H9 (cell line): ENCODE results near the gene TEX52. TPM values are rescaled to one million over a fixed set of nuclear protein-coding genes. Genes with fewer than 3 reads are reported as not detected.

Source experiments
- DNase-seq: peaks from one replicate; pipeline ENCODE4 v3.0.0-alpha.2; 2017
- H2AFZ ChIP-seq: one replicate; pipeline ENCODE4 v1.6.1; 2013; ENCODE audit warnings: mild to moderate bottlenecking, low read length, control low read depth, moderate library complexity
- H2AK5ac ChIP-seq: 2 replicates; pipeline ENCODE4 v1.6.1; 2013; ENCODE audit warnings: low read length, control low read depth, mixed read lengths; ENCODE audit not compliant: insufficient read length
- H2BK120ac ChIP-seq: one replicate; pipeline ENCODE4 v1.6.1; 2013; ENCODE audit warnings: low read depth, mild to moderate bottlenecking, low read length, control low read depth, inconsistent platforms; ENCODE audit not compliant: poor library complexity, severe bottlenecking
- H2BK12ac ChIP-seq: 2 replicates; pipeline ENCODE4 v1.6.1; 2013; ENCODE audit warnings: low read length, control low read depth, mixed read lengths, low read depth; ENCODE audit not compliant: insufficient read length
- H2BK15ac ChIP-seq: 2 replicates; pipeline ENCODE4 v1.6.1; 2013; ENCODE audit warnings: low read depth, low read length, control low read depth
- H2BK20ac ChIP-seq: one replicate; pipeline ENCODE4 v1.6.1; 2013; ENCODE audit warnings: low read depth, mild to moderate bottlenecking, low read length, control low read depth, inconsistent platforms; ENCODE audit not compliant: poor library complexity, severe bottlenecking
- H2BK5ac ChIP-seq: 2 replicates; pipeline ENCODE4 v1.6.1; 2013; ENCODE audit warnings: low read length, control low read depth, mixed read lengths; ENCODE audit not compliant: insufficient read length
- H3K14ac ChIP-seq: 2 replicates; pipeline ENCODE4 v1.6.1; 2013; ENCODE audit warnings: low read length, control low read depth; ENCODE audit not compliant: insufficient read depth
- H3K18ac ChIP-seq: 2 replicates; pipeline ENCODE4 v1.6.1; 2013; ENCODE audit warnings: low read depth, mild to moderate bottlenecking, mixed read lengths, low read length, control low read depth; ENCODE audit not compliant: insufficient read length
- H3K23ac ChIP-seq: 2 replicates; pipeline ENCODE4 v1.6.1; 2013; ENCODE audit warnings: low read length, control low read depth, mixed read lengths, low read depth; ENCODE audit not compliant: insufficient read length
- H3K23me2 ChIP-seq: 2 replicates; pipeline ENCODE4 v1.6.1; 2013; ENCODE audit warnings: low read depth, mild to moderate bottlenecking, mixed read lengths, low read length, control low read depth; ENCODE audit not compliant: insufficient read length, poor library complexity, severe bottlenecking
- H3K27ac ChIP-seq: 2 replicates; pipeline ENCODE4 v1.5.1; 2013; ENCODE audit warnings: low read length, control low read depth, mixed read lengths, low read depth; ENCODE audit not compliant: insufficient read length
- H3K27me3 ChIP-seq: 2 replicates; pipeline ENCODE4 v1.6.1; 2013; ENCODE audit warnings: low read length, control low read depth, inconsistent platforms; ENCODE audit not compliant: insufficient read depth
- H3K4ac ChIP-seq: 2 replicates; pipeline ENCODE4 v1.6.1; 2013; ENCODE audit warnings: low read depth, mild to moderate bottlenecking, control low read depth, inconsistent platforms, low read length, moderate library complexity
- H3K4me1 ChIP-seq: 2 replicates; pipeline ENCODE4 v1.6.1; 2013; ENCODE audit warnings: low read length, control low read depth, inconsistent platforms; ENCODE audit not compliant: insufficient read depth
- H3K4me2 ChIP-seq: 2 replicates; pipeline ENCODE4 v1.6.1; 2013; ENCODE audit warnings: low read length, control low read depth, mixed read lengths; ENCODE audit not compliant: insufficient read length, insufficient read depth
- H3K56ac ChIP-seq: 2 replicates; pipeline ENCODE4 v1.6.1; 2013; ENCODE audit warnings: low read depth, mild to moderate bottlenecking, mixed read lengths, low read length, control low read depth; ENCODE audit not compliant: insufficient read length
- H3K79me1 ChIP-seq: 2 replicates; pipeline ENCODE4 v1.6.1; 2013; ENCODE audit warnings: low read depth, mild to moderate bottlenecking, moderate library complexity, low read length, control low read depth, inconsistent platforms; ENCODE audit not compliant: insufficient read depth, poor library complexity, severe bottlenecking
- H3K79me2 ChIP-seq: 2 replicates; pipeline ENCODE4 v1.6.1; 2013; ENCODE audit warnings: low read length, control low read depth, inconsistent platforms; ENCODE audit not compliant: insufficient read depth
- H3K9ac ChIP-seq: 2 replicates; pipeline ENCODE4 v1.6.1; 2013; ENCODE audit warnings: low read length, control low read depth, mixed read lengths; ENCODE audit not compliant: insufficient read length; ENCODE audit errors: extremely low read depth
- H3K9me3 ChIP-seq: one replicate; pipeline ENCODE4 v1.6.1; 2013; ENCODE audit warnings: low read depth, low read length, inconsistent platforms; ENCODE audit not compliant: control insufficient read depth
- H3T11ph ChIP-seq: one replicate; pipeline ENCODE4 v1.6.1; 2013; ENCODE audit warnings: mild to moderate bottlenecking, low read length, control low read depth, inconsistent platforms
- H4K20me1 ChIP-seq: one replicate; pipeline ENCODE4 v1.6.1; 2013; ENCODE audit not compliant: control insufficient read depth, insufficient read length, insufficient read depth
- H4K5ac ChIP-seq: 2 replicates; pipeline ENCODE4 v1.6.1; 2013; ENCODE audit warnings: low read depth, mild to moderate bottlenecking, mixed read lengths, low read length, control low read depth; ENCODE audit not compliant: insufficient read length
- H4K8ac ChIP-seq: replicated peaks from 2 replicates; pipeline ENCODE4 v1.6.1; 2013; ENCODE audit warnings: low read length, control low read depth, mixed read lengths, low read depth; ENCODE audit not compliant: insufficient read length
- H4K91ac ChIP-seq: 2 replicates; pipeline ENCODE4 v1.6.1; 2013; ENCODE audit warnings: low read depth, mild to moderate bottlenecking, moderate library complexity, mixed read lengths, low read length, control low read depth; ENCODE audit not compliant: insufficient read length
- H3K27ac Mint-ChIP-seq, 3 experiments: 2 replicates in 2 of 3; 3 replicates in 1 of 3; pipeline ENCODE4 v1.8.0; 2020 to 2021; ENCODE audit warnings: mixed read lengths in 3 of 3, mild to moderate bottlenecking in 1 of 3, moderate library complexity in 1 of 3
- H3K27me3 Mint-ChIP-seq: 2 replicates; pipeline ENCODE4 v1.8.0; 2021; ENCODE audit warnings: low read depth, mild to moderate bottlenecking, moderate library complexity, mixed read lengths
- H3K36me3 Mint-ChIP-seq, 3 experiments: 2 replicates in 2 of 3; 3 replicates in 1 of 3; pipeline ENCODE4 v1.8.0; 2020 to 2021; ENCODE audit warnings: low read depth in 3 of 3, mixed read lengths in 3 of 3; ENCODE audit not compliant: insufficient read depth in 1 of 3
- H3K4me1 Mint-ChIP-seq, 2 experiments: 2 replicates each; pipeline ENCODE4 v1.8.0; 2020; ENCODE audit warnings: mixed read lengths in 2 of 2
- H3K4me3 Mint-ChIP-seq, 2 experiments: 2 replicates in 1 of 2; 3 replicates in 1 of 2; pipeline ENCODE4 v1.8.0; 2020 to 2021; ENCODE audit warnings: mild to moderate bottlenecking in 2 of 2, mixed read lengths in 2 of 2, moderate library complexity in 1 of 2
- H3K9me3 Mint-ChIP-seq, 2 experiments: 2 replicates in 1 of 2; 3 replicates in 1 of 2; pipeline ENCODE4 v1.8.0; 2020; ENCODE audit warnings: mild to moderate bottlenecking in 2 of 2, mixed read lengths in 2 of 2, moderate library complexity in 1 of 2
- WGBS: extraction: QIAGEN DNeasy Blood & Tissue Kit; methylation state at CpG from one replicate; pipeline ENCODE4 v1.1.7; 2013; ENCODE audit warnings: missing lambda C conversion rate, low lambda C conversion rate, mixed read lengths; ENCODE audit not compliant: insufficient read length; ENCODE audit errors: extremely low coverage; 5-methylcytosine and 5-hydroxymethylcytosine counted together
- total RNA-seq: library from RNA; stranded (reverse); gene quantifications from 2 replicates; pipeline ENCODE4 v1.2.1, GENCODE V29; 2021
- TF ChIP-seq, protein P1 (sequence below): fragments of 200-600 bp; sonication (generic); conservative IDR thresholded peaks from 3 replicates; pipeline ENCODE4 v1.8.0; 2021; ENCODE audit warnings: antibody characterized with exemption, mild to moderate bottlenecking

Gene TEX52
- total RNA-seq, 1 experiment from 2014 or later: 0.20 TPM

DNA sequence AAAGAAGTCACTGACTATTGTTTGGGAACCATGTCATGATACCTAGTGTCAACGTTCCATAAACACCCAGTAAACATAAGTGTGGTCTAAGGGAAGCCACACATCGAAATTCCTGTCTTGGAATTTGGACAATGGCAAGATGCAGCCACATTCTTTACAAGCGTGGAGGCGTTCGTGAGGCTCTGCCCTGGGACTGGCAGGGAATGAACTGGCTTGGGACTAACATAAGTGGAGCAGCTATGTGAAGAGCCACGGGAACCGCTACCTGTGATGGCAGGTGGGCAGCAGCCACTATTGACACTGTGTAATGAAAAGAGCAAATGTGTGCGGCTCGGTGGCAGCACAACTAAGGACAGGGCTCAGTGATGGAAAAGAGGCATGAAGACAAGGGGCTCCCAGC, 12.1 kb downstream of the TEX52 start:
- Histone ChIP-seq H4K20me1 (no peaks in the 10 kb centered on the region), H2BK15ac (no peak overlapping the region), H3K79me2 (no peaks in the 10 kb centered on the region), H2BK20ac (no peak overlapping the region), H4K91ac (no peak overlapping the region), H3K79me1 (no peaks in the 10 kb centered on the region), H3K23me2 (no peaks in the 10 kb centered on the region), H3K4ac (no peak overlapping the region), H3K4me2 (no peak overlapping the region), H2BK5ac (no peak overlapping the region), H3K9ac (no peak overlapping the region), H4K8ac (no peak overlapping the region), H2AFZ (no peak overlapping the region), H3K23ac (no peak overlapping the region), H2BK120ac (no peak overlapping the region), H3K18ac (no peak overlapping the region), H3K9me3 (no peaks in the 10 kb centered on the region), H2BK12ac (no peak overlapping the region), H3K56ac (no peak overlapping the region), H2AK5ac (no peak overlapping the region), H3K14ac (peak overlapping the region; percentile 63; the same call in 1 of the 2 replicates), H3T11ph (no peak overlapping the region), H3K4me1 (no peaks in the 10 kb centered on the region), H3K27me3 (no peaks in the 10 kb centered on the region), H3K27ac (no peak overlapping the region), H4K5ac (no peak overlapping the region)
- no peaks in the 10 kb centered on the region for H3K9me3 Mint-ChIP-seq
- peaks cover 1% of the 10 kb centered on the region; the same call in 1 of the 2 replicates for H3K27me3 Mint-ChIP-seq
- TF ChIP-seq, protein P1, sequence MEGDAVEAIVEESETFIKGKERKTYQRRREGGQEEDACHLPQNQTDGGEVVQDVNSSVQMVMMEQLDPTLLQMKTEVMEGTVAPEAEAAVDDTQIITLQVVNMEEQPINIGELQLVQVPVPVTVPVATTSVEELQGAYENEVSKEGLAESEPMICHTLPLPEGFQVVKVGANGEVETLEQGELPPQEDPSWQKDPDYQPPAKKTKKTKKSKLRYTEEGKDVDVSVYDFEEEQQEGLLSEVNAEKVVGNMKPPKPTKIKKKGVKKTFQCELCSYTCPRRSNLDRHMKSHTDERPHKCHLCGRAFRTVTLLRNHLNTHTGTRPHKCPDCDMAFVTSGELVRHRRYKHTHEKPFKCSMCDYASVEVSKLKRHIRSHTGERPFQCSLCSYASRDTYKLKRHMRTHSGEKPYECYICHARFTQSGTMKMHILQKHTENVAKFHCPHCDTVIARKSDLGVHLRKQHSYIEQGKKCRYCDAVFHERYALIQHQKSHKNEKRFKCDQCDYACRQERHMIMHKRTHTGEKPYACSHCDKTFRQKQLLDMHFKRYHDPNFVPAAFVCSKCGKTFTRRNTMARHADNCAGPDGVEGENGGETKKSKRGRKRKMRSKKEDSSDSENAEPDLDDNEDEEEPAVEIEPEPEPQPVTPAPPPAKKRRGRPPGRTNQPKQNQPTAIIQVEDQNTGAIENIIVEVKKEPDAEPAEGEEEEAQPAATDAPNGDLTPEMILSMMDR: no peak
- DNase-seq: no peak
- H3K4me3 Mint-ChIP-seq: peak overlapping the region in 1 of 2 experiments; percentile 47; a peak in 1 of 5 replicates
- no CpG with 5 or more reads among the region's 9 CpGs for WGBS
- peaks cover 1 to 7% (median 5%) of the 10 kb centered on the region in 3 experiments; a peak in 3 of 7 replicates for H3K36me3 Mint-ChIP-seq
- H3K4me1 Mint-ChIP-seq: peaks cover 25 to 31% of the 10 kb centered on the region in 2 experiments
- H3K27ac Mint-ChIP-seq: peak overlapping the region in 2 of 3 experiments; percentile 9 to 13; a peak in 2 of 7 replicates
